K562 (cell line): ENCODE data around the gene TRMT44. TPM values are rescaled to one million over a fixed set of nuclear protein-coding genes. Genes with fewer than 3 reads are reported as not detected.

Experiments
- ATAC-seq: fragments of 200-7000 bp; cut with Tn5 transposase; 3 replicates; pipeline ENCODE4 v1.9.1; 2020; ENCODE audit warnings: moderate library complexity
- BruUV-seq: library from RNA; stranded (reverse); fragments of 400-500 nt; replicated peaks from 2 replicates; lab custom pipeline; 2021; lab: Mats Ljungman, UMichigan
- CTCF ChIA-PET: fragments of 300-600 bp; formaldehyde crosslinking; extraction: SDS; loops from one replicate; lab custom pipeline; 2021; ENCODE audit warnings: low intra/inter-chr PET ratio; lab: Yijun Ruan, JAX
- POLR2A ChIA-PET: fragments of 300-600, 350-650 bp; sonication (Branson Sonifier 250); formaldehyde crosslinking; extraction: SDS; loops from one replicate; lab custom pipeline; 2021; ENCODE audit warnings: antibody characterized with exemption, inconsistent platforms; lab: Yijun Ruan, JAX
- DNase-seq, 4 experiments: peaks; one replicate each; pipeline versions ENCODE4 v3.0.0 to v3.0.0-alpha.2; 2011 to 2018; ENCODE audit warnings: low spot score in 3 of 4, mixed read lengths in 3 of 4; ENCODE audit errors: extremely low read depth in 1 of 4
- FAIRE-seq: peaks from 2 replicates; lab custom pipeline; 2011; peaks lifted over from hg19 to GRCh38; lab: Jason Lieb, UNC
- H2AFZ ChIP-seq: 2 replicates; pipeline ENCODE4 v1.6.0; 2011; ENCODE audit warnings: low read depth, low read length, control low read depth, inconsistent platforms
- H3K27ac ChIP-seq: fragments of 200-600 bp; 3 replicates; pipeline ENCODE4 v1.8.0; 2011; ENCODE audit warnings: low read depth, mild to moderate bottlenecking, control low read depth, inconsistent platforms, low read length, moderate library complexity, mixed read lengths; ENCODE audit errors: extremely low read depth
- H3K27me3 ChIP-seq, 2 experiments: fragments of 300-600 bp in 1 of 2; 2 replicates in 1 of 2; 3 replicates in 1 of 2; pipeline versions ENCODE4 v1.6.0 to v1.8.0; 2011; ENCODE audit warnings: inconsistent platforms in 2 of 2, low read length in 2 of 2, mild to moderate bottlenecking in 1 of 2, mixed read lengths in 1 of 2, moderate library complexity in 1 of 2; ENCODE audit not compliant: control insufficient read depth in 2 of 2, insufficient read depth in 2 of 2
- H3K36me3 ChIP-seq: fragments of 300-600 bp; 3 replicates; pipeline ENCODE4 v1.8.0; 2011; ENCODE audit warnings: mild to moderate bottlenecking, low read length, inconsistent platforms; ENCODE audit not compliant: control insufficient read depth, insufficient read depth
- H3K4me1 ChIP-seq, 2 experiments: fragments of 200-600 bp in 1 of 2; replicated peaks in 1 of 2; 2 replicates in 1 of 2; 3 replicates in 1 of 2; pipeline versions ENCODE4 v1.5.1 to v1.8.0; 2011; ENCODE audit warnings: inconsistent platforms in 2 of 2, low read length in 2 of 2, mild to moderate bottlenecking in 1 of 2, mixed read lengths in 1 of 2, moderate library complexity in 1 of 2; ENCODE audit not compliant: control insufficient read depth in 2 of 2, insufficient read depth in 2 of 2
- H3K4me2 ChIP-seq: 2 replicates; pipeline ENCODE4 v1.6.1; 2011; ENCODE audit warnings: low read length, control low read depth, inconsistent platforms, mixed read lengths; ENCODE audit not compliant: insufficient read depth
- H3K4me3 ChIP-seq: fragments of 200-600 bp; sonication (generic), shearing (Covaris generic); 2 replicates; pipeline ENCODE4 v1.5.1; 2016; ENCODE audit warnings: control low read depth, inconsistent platforms
- H3K79me2 ChIP-seq: fragments of 200-600 bp; 3 replicates; pipeline ENCODE4 v1.8.0; 2011; ENCODE audit warnings: low read length, inconsistent platforms; ENCODE audit not compliant: control insufficient read depth, insufficient read depth
- H3K9ac ChIP-seq, 2 experiments: 2 replicates each; pipeline versions ENCODE4 v1.6.0 to v1.6.1; 2011; ENCODE audit warnings: low read depth in 2 of 2, low read length in 2 of 2, control low read depth in 1 of 2, inconsistent platforms in 1 of 2, mild to moderate bottlenecking in 1 of 2, mixed read lengths in 1 of 2; ENCODE audit not compliant: insufficient read depth in 1 of 2
- H3K9me1 ChIP-seq: one replicate; pipeline ENCODE4 v1.6.0; 2011; ENCODE audit warnings: inconsistent platforms, mild to moderate bottlenecking, low read length, moderate library complexity; ENCODE audit not compliant: control insufficient read depth, insufficient read depth
- H3K9me3 ChIP-seq: replicated peaks from 2 replicates; pipeline ENCODE4 v1.5.1; 2011; ENCODE audit warnings: low read depth, low read length, inconsistent platforms; ENCODE audit not compliant: control insufficient read depth, insufficient read depth
- H4K20me1 ChIP-seq: replicated peaks from 2 replicates; pipeline ENCODE4 v1.6.1; 2011; ENCODE audit warnings: low read length, inconsistent platforms, mixed read lengths; ENCODE audit not compliant: control insufficient read depth, insufficient read depth
- ARNT ChIP-seq, 2 experiments: fragments of 450-650 bp; IDR thresholded peaks; 2 replicates each; pipeline ENCODE4 v1.6.1; 2016; ENCODE audit warnings: mild to moderate bottlenecking in 1 of 2
- EP300 ChIP-seq: IDR thresholded peaks from 2 replicates; pipeline ENCODE4 v1.6.1; 2012; ENCODE audit warnings: low read length, improper control_type of control experiment
- HNRNPK ChIP-seq: fragments of 200-400 bp; formaldehyde crosslinking; IDR thresholded peaks from one replicate; pipeline ENCODE4 v1.6.1; 2018; ENCODE audit warnings: mild to moderate bottlenecking, low read depth, low read length; ENCODE audit not compliant: poor library complexity, severe bottlenecking
- JUND ChIP-seq, 2 experiments: IDR thresholded peaks; 2 replicates in 1 of 2; 3 replicates in 1 of 2; pipeline ENCODE4 v1.6.1; 2011; ENCODE audit warnings: borderline replicate concordance in 2 of 2, low read depth in 2 of 2, low read length in 2 of 2, improper control_type of control experiment in 1 of 2, missing biosample characterization in 1 of 2, missing genetic modification characterization in 1 of 2, missing genetic modification reagents in 1 of 2
- SRSF3 ChIP-seq: fragments of 200-400 bp; formaldehyde crosslinking; IDR thresholded peaks from 2 replicates; pipeline ENCODE4 v1.6.1; 2016; ENCODE audit warnings: mild to moderate bottlenecking, low read length, moderate library complexity; ENCODE audit not compliant: insufficient read depth
- ZC3H4 ChIP-seq: sonication (generic); formaldehyde crosslinking; IDR thresholded peaks from 2 replicates; pipeline ENCODE4 v1.9.0; 2021; ENCODE audit warnings: missing genetic modification reagents, borderline replicate concordance
- ZZZ3 ChIP-seq: fragments of 450-650 bp; IDR thresholded peaks from 2 replicates; pipeline ENCODE4 v1.6.1; 2016; ENCODE audit warnings: antibody characterized with exemption, mild to moderate bottlenecking, moderate library complexity
- WGBS: fragments of 100-300 bp; shearing (Covaris generic); methylation state at CpG from one replicate; pipeline ENCODE4 v1.1.6; 2016; ENCODE audit warnings: low coverage, mixed read lengths; ENCODE audit not compliant: insufficient coverage; ENCODE audit errors: missing lambda C conversion rate; 5-methylcytosine and 5-hydroxymethylcytosine counted together
- in situ Hi-C: fragments of 300-500 bp; cut with MboI; formaldehyde crosslinking; loops from 4 replicates; pipeline ENCODE4 v1.15.0; 2018; ENCODE audit warnings: inconsistent platforms, mixed read lengths
- intact Hi-C: fragments of 100-400 bp; cut with micrococcal nuclease; formaldehyde crosslinking; loops from 2 replicates; pipeline ENCODE4 v1.14.2; 2022
- polyA plus RNA-seq, 8 experiments: library from polyadenylated mRNA; depleted of rRNA in 4 of 8; stranded (reverse) in 5 of 8; unstranded in 3 of 8; fragments of >200 nt; fragmentation: Nextera tagmentation in 2 of 8; fragmentation: Illumina TruSeq in 1 of 8; extraction: Ambion mirVana in 2 of 8; extraction: Trizol in 1 of 8; gene quantifications; 2 replicates each; pipeline versions ENCODE4 v1.2.1 to v1.2.3, GENCODE V29; 2011 to 2014; ENCODE audit warnings: inconsistent platforms in 1 of 8, missing spikeins in 1 of 8
- total RNA-seq, 7 experiments: library from RNA; depleted of rRNA in 6 of 7; stranded (reverse); fragments of >200 nt in 6 of 7; fragmentation: Illumina TruSeq in 2 of 7; extraction: Trizol in 2 of 7; gene quantifications; 2 replicates each; pipeline versions ENCODE4 v1.2.1 to v1.2.3, GENCODE V29; 2011 to 2021; ENCODE audit warnings: low replicate concordance in 1 of 7

TRMT44 gene
- total and polyA plus RNA-seq, 9 of the 15 experiments (the other 6 are each of a cell fraction or from before 2014, with no cell fraction given): 1.2 to 18.6 (median 10.0) TPM

GRCh38 chr4:8467016-8467415 lies 26.4 kb downstream of the TRMT44 start:
- TF ChIP-seq ARNT (IDR thresholded peaks at IDR 0.05): no peak
- TF ChIP-seq HNRNPK: no peak
- TF ChIP-seq JUND (IDR thresholded peaks at IDR 0.05; ENCODE audit: borderline replicate concordance, low read depth, low read length): no peak
- TF ChIP-seq JUND (tag; IDR thresholded peaks at IDR 0.05; ENCODE audit: borderline replicate concordance, low read depth, low read length): no peak
- TF ChIP-seq EP300: no peak
- no peak for TF ChIP-seq ZC3H4 (CRISPR knock-in tag)
- no peak for TF ChIP-seq SRSF3
- no peak for TF ChIP-seq ZZZ3
- CTCF ChIA-PET: interaction anchor here (3.1 kb wide), 1 partner anchor 127 kb away, joined by 64 read pairs; the partner anchor contains the start of gene CPZ
- in situ Hi-C loops (no loop called here), intact Hi-C loops (no loop called here)
- no peaks in the 10 kb centered on the region for H3K27me3 ChIP-seq
- peak overlapping the region in 1 of 2 experiments; percentile 15; a peak in 1 of 4 replicates for H3K9ac ChIP-seq
- no peaks in the 10 kb centered on the region for H3K9me3 ChIP-seq
- 94% methylated on average over 16 of the region's 18 CpGs for WGBS
- H3K36me3 ChIP-seq: peaks cover 61% of the 10 kb centered on the region; the same call in 2 of the 3 replicates
- H3K79me2 ChIP-seq: no peaks in the 10 kb centered on the region
- no peaks in the 10 kb centered on the region for H3K9me1 ChIP-seq
- DNase-seq: no peak
- H3K4me2 ChIP-seq: no peak overlapping the region
- POLR2A ChIA-PET: interaction anchor here (1.0 to 1.1 kb wide), 2 partner anchors 13 to 16 kb away, joined by 3 to 5 read pairs; no protein-coding TSS in a partner anchor
- H3K4me1 ChIP-seq: peaks cover 0 to 18% of the 10 kb centered on the region in 2 experiments; a peak in 2 of 5 replicates
- FAIRE-seq: no peak
- H4K20me1 ChIP-seq: 0 out of 2 replicates have a peak, but pooled peaks cover 3% of the 10 kb centered on the region
- no peak overlapping the region for H3K4me3 ChIP-seq
- BruUV-seq: no TSS peak
- no peak overlapping the region for H3K27ac ChIP-seq
- no peak for ATAC-seq
- no peak overlapping the region for H2AFZ ChIP-seq
